DMS53 treated with DMSO at 0.1 percent for 48 hours (cell line): ENCODE results near the gene SMTN.

Experiments used
- DNase-seq: peaks from one replicate; lab custom pipeline; 2025; ENCODE audit not compliant: unreplicated experiment; lab: John Stamatoyannopoulos, UW

SMTN gene

GRCh38 chr22:31125521-31126117 is 44.5 kb downstream of the SMTN start:
- no peak for DNase-seq

GRCh38 chr22:31126128-31126868 is 45.2 kb downstream of the SMTN start:
- DNase-seq = no peak

- DNase-seq = no peak
Measured at GRCh38 chr22:31126869-31127175, 45.7 kb downstream of the SMTN start.

GRCh38 chr22:31127181-31127772 is 46.2 kb downstream of the SMTN start:
- no peak for DNase-seq

GRCh38 chr22:31128156-31128555 is 47.0 kb downstream of the SMTN start:
- DNase-seq = no peak

GRCh38 chr22:31130873-31131272 is 49.8 kb downstream of the SMTN start:
- no peak for DNase-seq

- DNase-seq = no peak
Measured at GRCh38 chr22:31133911-31134310, 52.8 kb downstream of the SMTN start.

GRCh38 chr22:31134688-31135087 is 53.6 kb downstream of the SMTN start:
- DNase-seq = no peak

- DNase-seq = no peak
Measured at GRCh38 chr22:31135706-31136105, 54.6 kb downstream of the SMTN start.

- no peak for DNase-seq
Measured at GRCh38 chr22:31136155-31136554, 55.0 kb downstream of the SMTN start.

GRCh38 chr22:31136711-31137110 is 55.6 kb downstream of the SMTN start:
- DNase-seq = no peak

GRCh38 chr22:31137721-31138120 is 56.6 kb downstream of the SMTN start:
- DNase-seq = no peak

- DNase-seq = no peak
Measured at GRCh38 chr22:31138126-31138525, 57.0 kb downstream of the SMTN start.

GRCh38 chr22:31139066-31139465 is 57.9 kb downstream of the SMTN start:
- no peak for DNase-seq

GRCh38 chr22:31139866-31140716 is 59.0 kb downstream of the SMTN start, which contains the start of gene PLA2G3:
Gene PLA2G3 (minus strand): TSS chr22:31140508. CDS start chr22:31140354, 154 bp downstream.
- DNase-seq = no peak

GRCh38 chr22:31140746-31141145 is 59.6 kb downstream of the SMTN start:
- no peak for DNase-seq

GRCh38 chr22:31141551-31141950 is 60.4 kb downstream of the SMTN start:
- no peak for DNase-seq

- no peak for DNase-seq
Measured at GRCh38 chr22:31142285-31142684, 61.2 kb downstream of the SMTN start.

- no peak for DNase-seq
Measured at GRCh38 chr22:31143038-31143437, 61.9 kb downstream of the SMTN start.

GRCh38 chr22:31143537-31143936 is 62.4 kb downstream of the SMTN start:
- no peak for DNase-seq

- peak; percentile 19 for DNase-seq
Measured at GRCh38 chr22:31144223-31144622, 63.1 kb downstream of the SMTN start.

- DNase-seq = no peak
Measured at GRCh38 chr22:31148488-31148887, 67.4 kb downstream of the SMTN start.
